ENCODE measurements around the gene MAP4K3. TPM values are rescaled to one million over a fixed set of nuclear protein-coding genes. Genes with fewer than 3 reads are reported as not detected.

Gene MAP4K3
- total and polyA plus RNA-seq, 10 of the 15 experiments (the other 5 are each of a cell fraction or from before 2014, with no cell fraction given) = 0.04 to 0.95 (median 0.21) TPM; not detected in 1

DNA sequence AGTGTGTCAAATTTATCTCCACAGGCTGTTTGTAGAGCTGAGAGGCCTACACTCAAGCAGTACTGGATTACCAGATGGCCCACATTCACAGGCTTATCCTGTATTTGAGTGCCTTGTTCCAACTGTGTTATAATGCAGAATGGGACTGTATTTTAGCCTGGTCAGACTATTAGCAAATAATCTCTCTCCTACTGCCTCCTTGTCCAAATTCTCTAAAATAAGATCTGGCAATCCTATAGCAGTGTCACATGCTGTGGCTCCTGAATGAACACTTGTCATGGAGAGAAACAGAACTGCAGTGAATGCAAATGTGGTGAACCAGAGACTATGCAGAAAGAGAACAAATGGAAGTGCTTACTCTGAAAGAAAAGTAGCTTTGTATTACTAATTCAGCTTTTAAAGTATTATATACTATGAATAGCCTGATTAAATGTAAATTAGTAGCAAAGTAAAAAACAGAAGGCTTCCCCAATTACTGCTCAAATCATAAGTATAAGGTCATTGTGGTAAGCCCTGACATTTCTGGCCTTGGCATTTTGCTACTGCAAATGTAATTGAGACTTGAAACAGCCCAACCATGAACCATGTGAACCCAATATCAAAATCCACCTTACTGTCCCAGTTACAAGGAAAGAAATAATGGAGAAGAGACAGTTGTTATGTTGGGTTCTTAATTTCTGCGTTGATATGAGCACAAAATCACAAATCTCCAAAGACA, 80.0 kb downstream of the MAP4K3 start (continued):
- no peak for TF ChIP-seq IRF3 (IDR thresholded peaks at IDR 0.05)
- TF ChIP-seq TAF1 (IDR thresholded peaks at IDR 0.05; ENCODE audit: borderline replicate concordance, low read depth, low read length) = no peak
- TF ChIP-seq MTA3 (IDR thresholded peaks at IDR 0.05; ENCODE audit: borderline replicate concordance, low read length) = no peak
- TF ChIP-seq CREB1 (IDR thresholded peaks at IDR 0.05; ENCODE audit: low read depth) = no peak
- TF ChIP-seq MYB (IDR thresholded peaks at IDR 0.05; ENCODE audit: borderline replicate concordance, low read depth, low read length) = no peak
- TF ChIP-seq USF1 (IDR thresholded peaks at IDR 0.05; ENCODE audit: borderline replicate concordance, extremely low read length, insufficient read depth, low read depth, low read length) = no peak

GRCh38 chr2:39350658-39351057, 86.4 kb downstream of the MAP4K3 start:
- H3K36me3 ChIP-seq (ENCODE audit: control insufficient read depth in 2 of 2, insufficient read depth in 2 of 2, low read length in 1 of 2) = no peaks in the 10 kb centered on the region
- no peak for DNase-seq (ENCODE audit: low read depth, low spot score)
- no peak overlapping the region for H3K4me3 ChIP-seq
- ChIA-PET RAD21 (ENCODE audit: unreplicated experiment) (no interaction called here), CTCF (interaction anchor here (0.9 kb wide), 1 partner anchor 17 kb away, joined by 3 read pairs; no protein-coding TSS in a partner anchor), SMC1A (ENCODE audit: uncharacterized antibody, unreplicated experiment) (no interaction called here), POLR2A (no interaction called here)
- no peaks in the 10 kb centered on the region for H3K27me3 ChIP-seq (replicated peaks in 1 of 2; ENCODE audit: control insufficient read depth in 2 of 2, insufficient read depth in 2 of 2, low read length in 1 of 2)
- WGBS (ENCODE audit: insufficient coverage, insufficient replicate concordance, low lambda C conversion rate, missing lambda C conversion rate) = 97% methylated on average over 3 of the region's 3 CpGs
- BruUV-seq (replicated peaks) = no TSS peak
- H3K9me3 ChIP-seq (replicated peaks; ENCODE audit: control insufficient read depth, insufficient read depth, low read length) = no peaks in the 10 kb centered on the region
- TF ChIP-seq FOXM1 (IDR thresholded peaks at IDR 0.05; ENCODE audit: low read depth, low read length) (no peak), GABPA (IDR thresholded peaks at IDR 0.05; ENCODE audit: low read depth) (no peak), ZBTB40 (IDR thresholded peaks at IDR 0.05; ENCODE audit: borderline replicate concordance) (no peak), CHD4 (IDR thresholded peaks at IDR 0.05) (no peak), BACH1 (IDR thresholded peaks at IDR 0.05; ENCODE audit: borderline replicate concordance) (no peak), GATAD2B (conservative IDR thresholded peaks at IDR 0.05; ENCODE audit: low read depth) (no peak), CHD2 (IDR thresholded peaks at IDR 0.05; ENCODE audit: borderline replicate concordance, low read depth, low read length) (no peak), SPI1 (IDR thresholded peaks at IDR 0.05; ENCODE audit: borderline replicate concordance, insufficient read depth, low read depth, low read length) (no peak)
- no peak overlapping the region for H3K27ac ChIP-seq (ENCODE audit: control insufficient read depth, insufficient read depth)
- H3K4me2 ChIP-seq (ENCODE audit: control insufficient read depth, insufficient read depth) = no peak overlapping the region
- in situ Hi-C loops (cut with MboI) = no loop called here
- intact Hi-C loops (cut with micrococcal nuclease; ENCODE audit: unreplicated experiment) = no loop called here
- no peaks in the 10 kb centered on the region for H4K20me1 ChIP-seq (ENCODE audit: control insufficient read depth, insufficient read depth)
- ATAC-seq = no peak
- no peak overlapping the region for H2AFZ ChIP-seq (ENCODE audit: control insufficient read depth, low read depth, low read length)
- no peak overlapping the region for H3K9ac ChIP-seq (ENCODE audit: control insufficient read depth, insufficient read depth, low read length)
- no peaks in the 10 kb centered on the region for H3K79me2 ChIP-seq (ENCODE audit: control insufficient read depth, insufficient read depth, low read length)
- H3K4me1 ChIP-seq (ENCODE audit: control insufficient read depth, insufficient read depth, low read length) = no peaks in the 10 kb centered on the region
- no peak for FAIRE-seq
